Activated T-cell treated with anti-CD3 and anti-CD28 coated beads, Interleukin-2, amount 50 U/mL, for 72 hours (primary cell): ENCODE data around the gene YPEL2. TPM values are rescaled to one million over a fixed set of nuclear protein-coding genes. Genes with fewer than 3 reads are reported as not detected.

Experiments
- ATAC-seq, 2 donors: fragments of 150-1000 bp; cut with Tn5 transposase; replicated peaks in 1 of 2; 2 replicates each; pipeline ENCODE4 v1.10.0; 2021; ENCODE audit warnings: moderate library complexity in 2 of 2, mild to moderate bottlenecking in 1 of 2
- DNase-seq, 2 donors: peaks; one replicate each; pipeline ENCODE4 v3.0.0; 2021 to 2022; ENCODE audit warnings: mixed read lengths in 1 of 2
- H3K27ac Mint-ChIP-seq: one replicate; pipeline ENCODE4 v1.8.0; 2022; ENCODE audit warnings: mild to moderate bottlenecking, moderate library complexity, mixed read lengths
- H3K27me3 Mint-ChIP-seq: one replicate; pipeline ENCODE4 v1.8.0; 2022; ENCODE audit warnings: low read depth, mixed read lengths
- H3K36me3 Mint-ChIP-seq, 2 donors: one replicate each; pipeline ENCODE4 v1.8.0; 2022; ENCODE audit warnings: mixed read lengths in 2 of 2, mild to moderate bottlenecking in 1 of 2; ENCODE audit not compliant: insufficient read depth in 2 of 2
- H3K4me1 Mint-ChIP-seq: one replicate; pipeline ENCODE4 v1.8.0; 2022; ENCODE audit warnings: low read depth, mixed read lengths
- H3K4me3 Mint-ChIP-seq, 2 donors: one replicate each; pipeline ENCODE4 v1.8.0; 2022; ENCODE audit warnings: mild to moderate bottlenecking in 2 of 2, mixed read lengths in 2 of 2, moderate library complexity in 2 of 2
- H3K9me3 Mint-ChIP-seq, 2 donors: one replicate each; pipeline ENCODE4 v1.8.0; 2022; ENCODE audit warnings: mixed read lengths in 2 of 2
- total RNA-seq, 2 donors: library from RNA; stranded (reverse); gene quantifications; one replicate each; pipeline ENCODE4 v1.2.3, GENCODE V29; 2022

Gene YPEL2
- total RNA-seq, 2 donors from 2014 or later = 13.4 to 18.9 TPM

DNA sequence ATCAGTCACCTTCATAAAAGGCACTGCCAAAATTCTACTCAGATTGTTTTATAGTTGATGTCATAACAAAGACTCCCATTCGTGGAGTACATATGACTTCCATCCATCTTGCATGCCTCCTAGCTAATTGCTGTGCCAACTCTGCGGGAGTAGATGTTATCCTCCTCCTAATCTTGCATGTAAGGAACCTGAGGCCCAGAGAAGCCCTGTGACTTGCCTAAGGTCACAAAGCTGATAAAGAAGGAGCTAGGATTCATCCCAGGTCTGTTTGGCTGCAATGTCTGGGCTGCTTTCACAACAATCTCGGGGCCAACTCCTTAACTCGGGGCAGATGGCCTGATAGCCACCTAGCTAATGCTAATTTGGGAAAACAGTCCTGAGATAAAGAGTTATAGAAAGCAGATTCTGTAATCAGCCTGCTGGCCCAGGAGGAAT lies 87.3 kb downstream of the YPEL2 start:
- H3K4me3 Mint-ChIP-seq = no peak overlapping the region
- no peak for DNase-seq
- no peak overlapping the region for H3K27ac Mint-ChIP-seq
- no peaks in the 10 kb centered on the region for H3K9me3 Mint-ChIP-seq
- no peaks in the 10 kb centered on the region for H3K36me3 Mint-ChIP-seq
- no peak for ATAC-seq
- H3K27me3 Mint-ChIP-seq = no peaks in the 10 kb centered on the region
- peaks cover 15% of the 10 kb centered on the region for H3K4me1 Mint-ChIP-seq

GRCh38 chr17:59420901-59421300 lies 89.4 kb downstream of the YPEL2 start:
- ATAC-seq (no peak), DNase-seq (no peak)
- no peak overlapping the region for H3K4me3 Mint-ChIP-seq
- H3K36me3 Mint-ChIP-seq = no peaks in the 10 kb centered on the region
- no peak overlapping the region for H3K27ac Mint-ChIP-seq
- peaks cover 5% of the 10 kb centered on the region for H3K4me1 Mint-ChIP-seq
- no peaks in the 10 kb centered on the region for H3K9me3 Mint-ChIP-seq
- H3K27me3 Mint-ChIP-seq = no peaks in the 10 kb centered on the region

DNA sequence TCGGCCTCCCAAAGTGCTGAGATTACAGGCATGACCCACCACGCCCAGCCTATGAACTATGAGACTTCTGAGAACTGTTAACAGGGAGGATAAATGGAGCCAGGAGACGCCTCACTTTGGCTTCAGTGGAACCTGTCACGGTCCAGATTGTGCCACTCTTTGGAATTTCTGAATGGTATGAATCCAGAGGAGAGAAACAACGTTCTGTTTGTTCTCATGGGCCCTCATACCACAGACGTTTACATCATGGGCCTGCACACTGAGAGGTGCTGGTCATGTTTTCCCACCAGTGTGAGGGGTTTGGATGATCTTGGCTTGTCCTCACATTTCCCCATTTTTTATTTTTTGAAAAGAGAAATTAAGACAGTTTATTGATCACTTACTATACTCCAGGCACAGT lies 90.3 kb downstream of the YPEL2 start:
- Mint-ChIP-seq H3K36me3 (no peaks in the 10 kb centered on the region), H3K4me1 (peaks cover 8% of the 10 kb centered on the region), H3K4me3 (no peak overlapping the region), H3K9me3 (no peaks in the 10 kb centered on the region), H3K27me3 (no peaks in the 10 kb centered on the region), H3K27ac (no peak overlapping the region)
- ATAC-seq (no peak), DNase-seq (no peak)

DNA sequence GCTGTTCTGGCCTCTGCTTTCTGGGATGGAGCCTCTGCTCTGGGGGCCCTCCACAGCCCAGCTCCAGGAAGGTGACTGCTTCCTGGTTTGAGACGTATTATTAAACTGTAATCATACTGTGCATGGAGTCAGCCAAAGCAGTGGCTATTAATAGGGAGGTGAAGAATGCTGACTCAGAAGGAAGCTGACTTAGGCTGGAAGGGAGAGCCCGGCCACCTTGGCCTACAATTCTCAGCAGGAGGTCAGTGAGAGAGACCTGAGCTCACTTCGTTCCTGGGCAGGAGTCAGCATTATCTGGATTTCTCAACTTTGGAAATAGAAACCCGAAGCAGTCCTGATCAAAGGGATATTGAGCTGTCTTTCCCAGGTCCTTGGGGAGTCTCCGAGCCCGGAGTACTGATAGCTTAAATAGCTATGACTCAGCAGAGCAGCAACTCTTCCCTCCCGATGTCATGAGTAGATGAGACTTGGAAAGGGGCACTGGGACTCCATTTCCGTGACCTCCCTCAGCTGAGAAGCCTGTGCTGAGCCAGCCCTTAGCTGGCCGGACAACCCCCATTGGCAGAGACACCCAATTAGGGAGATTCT lies 91.8 kb downstream of the YPEL2 start:
- Mint-ChIP-seq H3K4me1 (peaks cover 23% of the 10 kb centered on the region), H3K4me3 (no peak overlapping the region), H3K36me3 (no peaks in the 10 kb centered on the region), H3K9me3 (no peaks in the 10 kb centered on the region), H3K27me3 (no peaks in the 10 kb centered on the region), H3K27ac (no peak overlapping the region)
- no peak for DNase-seq
- ATAC-seq = no peak

DNA sequence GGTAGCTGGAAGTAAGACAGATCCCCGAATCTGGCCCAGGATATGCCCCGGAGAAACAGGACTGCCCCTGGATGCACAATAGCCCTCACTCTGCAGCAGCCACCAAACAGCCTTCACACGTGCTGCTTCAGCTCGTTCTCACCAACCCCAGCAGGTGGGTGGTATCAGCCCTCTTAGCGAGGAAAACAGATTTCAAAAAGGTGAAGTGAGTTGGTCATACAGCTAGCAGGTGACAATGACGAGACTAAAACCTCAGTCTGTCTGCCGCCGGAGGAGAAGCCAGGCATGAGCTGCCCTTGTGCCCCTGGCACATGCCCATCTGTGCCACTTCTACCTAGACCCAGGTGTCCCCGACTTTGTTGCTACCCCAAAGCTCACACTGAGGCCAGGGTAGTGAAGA lies 92.4 kb downstream of the YPEL2 start:
- no peaks in the 10 kb centered on the region for H3K9me3 Mint-ChIP-seq
- peaks cover 23% of the 10 kb centered on the region for H3K4me1 Mint-ChIP-seq
- H3K27ac Mint-ChIP-seq = no peak overlapping the region
- ATAC-seq (no peak), DNase-seq (no peak)
- no peaks in the 10 kb centered on the region for H3K27me3 Mint-ChIP-seq
- H3K36me3 Mint-ChIP-seq = no peaks in the 10 kb centered on the region
- no peak overlapping the region for H3K4me3 Mint-ChIP-seq

DNA sequence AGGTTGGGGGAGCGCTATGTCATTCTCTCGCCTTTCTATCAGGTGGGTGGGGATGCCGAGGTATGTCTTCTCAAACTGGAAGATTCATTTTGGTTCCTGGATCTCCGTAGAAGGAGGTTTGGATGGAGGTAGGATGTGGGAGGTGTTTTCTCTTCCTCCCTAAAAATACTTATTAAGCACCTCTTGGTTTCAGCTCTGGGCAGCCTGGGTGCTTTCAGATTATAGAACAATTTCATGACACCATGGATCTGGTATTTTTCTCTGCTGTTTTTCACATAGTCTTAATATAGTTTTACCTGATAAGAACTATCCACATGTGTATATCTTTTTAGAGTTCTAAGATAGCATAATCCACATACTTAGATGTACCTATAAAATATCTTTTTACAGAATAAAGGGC lies 92.9 kb downstream of the YPEL2 start:
- no peak for DNase-seq
- Mint-ChIP-seq H3K27me3 (no peaks in the 10 kb centered on the region), H3K4me3 (no peak overlapping the region), H3K27ac (no peak overlapping the region), H3K4me1 (peaks cover 23% of the 10 kb centered on the region), H3K36me3 (no peaks in the 10 kb centered on the region), H3K9me3 (no peaks in the 10 kb centered on the region)
- no peak for ATAC-seq

GRCh38 chr17:59425085-59425931 lies 93.9 kb downstream of the YPEL2 start:
- H3K4me1 Mint-ChIP-seq = peaks cover 23% of the 10 kb centered on the region
- H3K4me3 Mint-ChIP-seq = no peak overlapping the region
- DNase-seq = no peak
- H3K9me3 Mint-ChIP-seq = no peaks in the 10 kb centered on the region
- no peak overlapping the region for H3K27ac Mint-ChIP-seq
- no peaks in the 10 kb centered on the region for H3K36me3 Mint-ChIP-seq
- no peaks in the 10 kb centered on the region for H3K27me3 Mint-ChIP-seq
- ATAC-seq = no peak

GRCh38 chr17:59426031-59426430 lies 94.6 kb downstream of the YPEL2 start:
- no peak overlapping the region for H3K4me3 Mint-ChIP-seq
- DNase-seq (no peak), ATAC-seq (no peak)
- H3K27me3 Mint-ChIP-seq = no peaks in the 10 kb centered on the region
- peaks cover 23% of the 10 kb centered on the region for H3K4me1 Mint-ChIP-seq
- no peaks in the 10 kb centered on the region for H3K9me3 Mint-ChIP-seq
- no peak overlapping the region for H3K27ac Mint-ChIP-seq
- H3K36me3 Mint-ChIP-seq = no peaks in the 10 kb centered on the region

DNA sequence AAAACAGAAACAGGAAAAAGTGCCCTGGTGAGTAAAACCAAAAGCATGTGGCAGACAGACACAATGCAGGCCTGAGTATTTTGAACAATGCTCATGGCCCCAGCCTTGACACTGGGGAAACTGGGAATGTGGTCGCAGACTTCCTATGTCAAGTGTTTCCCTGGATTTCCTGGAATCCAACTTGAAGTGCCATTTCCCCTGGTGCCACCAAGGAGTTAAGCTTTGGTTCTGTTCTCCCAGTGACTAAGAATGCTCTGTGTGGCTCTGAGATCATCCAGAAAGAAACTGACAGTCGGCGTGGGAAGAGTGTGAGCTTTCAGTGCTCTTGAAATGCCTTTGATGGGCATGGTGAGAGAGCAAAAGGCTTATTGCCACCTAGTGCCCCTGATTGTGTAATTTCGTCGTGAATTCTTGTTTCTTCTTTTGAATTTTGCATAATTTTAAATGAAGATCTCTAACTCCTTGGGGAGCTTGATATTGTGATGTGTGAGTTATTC lies 96.0 kb downstream of the YPEL2 start:
- H3K4me1 Mint-ChIP-seq = peaks cover 32% of the 10 kb centered on the region
- peaks cover 2 to 3% of the 10 kb centered on the region in 2 donors for H3K9me3 Mint-ChIP-seq
- peak; percentile 68 to 73 for DNase-seq
- peak overlapping the region in 1 of 2 donors; percentile 41 for H3K4me3 Mint-ChIP-seq
- H3K36me3 Mint-ChIP-seq = peaks cover 4 to 6% of the 10 kb centered on the region in 2 donors
- peak overlapping the region; percentile 17 for H3K27ac Mint-ChIP-seq
- peak; percentile 99 for ATAC-seq
- H3K27me3 Mint-ChIP-seq = peaks cover 6% of the 10 kb centered on the region

- H3K27ac Mint-ChIP-seq = no peak overlapping the region
- no peak overlapping the region for H3K4me3 Mint-ChIP-seq
- H3K9me3 Mint-ChIP-seq = peaks cover 6 to 7% of the 10 kb centered on the region in 2 donors
- H3K4me1 Mint-ChIP-seq = peaks cover 37% of the 10 kb centered on the region
- ATAC-seq (no peak), DNase-seq (no peak)
- H3K36me3 Mint-ChIP-seq = peaks cover 8 to 10% of the 10 kb centered on the region in 2 donors
- H3K27me3 Mint-ChIP-seq = peaks cover 6% of the 10 kb centered on the region
These were observed 96.5 kb downstream of the YPEL2 start for GRCh38 chr17:59427996-59428395.

- H3K9me3 Mint-ChIP-seq = peaks cover 6 to 7% of the 10 kb centered on the region in 2 donors
- peaks cover 11 to 13% of the 10 kb centered on the region in 2 donors for H3K36me3 Mint-ChIP-seq
- no peak for ATAC-seq
- peaks cover 6% of the 10 kb centered on the region for H3K27me3 Mint-ChIP-seq
- no peak for DNase-seq
- no peak overlapping the region for H3K4me3 Mint-ChIP-seq
- H3K27ac Mint-ChIP-seq = no peak overlapping the region
- H3K4me1 Mint-ChIP-seq = peaks cover 38% of the 10 kb centered on the region
These were observed 97.5 kb downstream of the YPEL2 start for GRCh38 chr17:59428916-59429485.

GRCh38 chr17:59431601-59432000 lies 100.1 kb downstream of the YPEL2 start:
- DNase-seq = no peak
- peaks cover 52% of the 10 kb centered on the region for H3K4me1 Mint-ChIP-seq
- no peak for ATAC-seq
- H3K36me3 Mint-ChIP-seq = peaks cover 13 to 14% of the 10 kb centered on the region in 2 donors
- peak overlapping the region; percentile 1 for H3K27ac Mint-ChIP-seq
- peaks cover 6% of the 10 kb centered on the region for H3K27me3 Mint-ChIP-seq
- H3K4me3 Mint-ChIP-seq = peak overlapping the region in 1 of 2 donors; percentile 27
- H3K9me3 Mint-ChIP-seq = peaks cover 6 to 7% of the 10 kb centered on the region in 2 donors

GRCh38 chr17:59432657-59433056 lies 101.2 kb downstream of the YPEL2 start:
- Mint-ChIP-seq H3K9me3 (peaks cover 6 to 7% of the 10 kb centered on the region in 2 donors), H3K4me1 (peaks cover 52% of the 10 kb centered on the region), H3K4me3 (no peak overlapping the region), H3K36me3 (peaks cover 13 to 14% of the 10 kb centered on the region in 2 donors), H3K27ac (no peak overlapping the region), H3K27me3 (peaks cover 6% of the 10 kb centered on the region)
- ATAC-seq (no peak), DNase-seq (no peak)
